Activated naive CD4-positive, alpha-beta T cell treated with anti-CD3 and anti-CD28 coated beads for 36 hours (primary cell): Measurements from ENCODE around the gene EEF2K. TPM values are rescaled to one million over a fixed set of nuclear protein-coding genes. Genes with fewer than 3 reads are reported as not detected.
"Not testable (repeated sequence)": the region's sequence is repeated elsewhere in the genome, so short reads cannot be mapped to it uniquely, and the experiment has no call there.

Experiments used
- CTCF ChIA-PET: fragments of 350-600 bp; sonication (Branson Sonifier 250); formaldehyde crosslinking; loops from one replicate; lab custom pipeline; 2021; ENCODE audit warnings: antibody characterized with exemption; lab: Charles Lee
- DNase-seq: peaks from one replicate; pipeline ENCODE4 v3.0.0-alpha.2; 2020
- H3K27ac Mint-ChIP-seq: one replicate; pipeline ENCODE4 v1.8.0; 2021; ENCODE audit warnings: mild to moderate bottlenecking, mixed read lengths
- H3K27me3 Mint-ChIP-seq: one replicate; pipeline ENCODE4 v1.8.0; 2021; ENCODE audit warnings: low read depth, mixed read lengths
- H3K36me3 Mint-ChIP-seq: one replicate; pipeline ENCODE4 v1.8.0; 2021; ENCODE audit warnings: low read depth, mixed read lengths
- H3K4me1 Mint-ChIP-seq: one replicate; pipeline ENCODE4 v1.8.0; 2021; ENCODE audit warnings: low read depth, mixed read lengths
- H3K4me3 Mint-ChIP-seq: one replicate; pipeline ENCODE4 v1.8.0; 2021; ENCODE audit warnings: mild to moderate bottlenecking, moderate library complexity, mixed read lengths
- H3K9me3 Mint-ChIP-seq: one replicate; pipeline ENCODE4 v1.8.0; 2021; ENCODE audit warnings: mixed read lengths
- intact Hi-C: fragments of 100-400 bp; cut with micrococcal nuclease; formaldehyde crosslinking; loops from one replicate; pipeline ENCODE4 v1.15.1; 2023
- total RNA-seq, 2 experiments: library from RNA; stranded (reverse); gene quantifications; one replicate each; pipeline ENCODE4 v1.2.3, GENCODE V29; 2021

EEF2K gene
- total RNA-seq: 1 to 10 TPM; 9.8 to 10.0 TPM

- CTCF ChIA-PET: interaction anchor here (0.8 to 4.1 kb wide), 8 partner anchors 10 to 94 kb away, joined by 3 to 27 read pairs (median 6); partner anchors contain the start of gene POLR3E
- peak; percentile 88 for DNase-seq
- Mint-ChIP-seq H3K27ac (peak within 1 kb of the TSS; percentile 88), H3K4me3 (peak within 1 kb of the TSS; percentile 94), H3K36me3 (peaks cover 4% of the 10 kb centered on the region), H3K4me1 (peaks cover 41% of the 10 kb centered on the region), H3K9me3 (peaks cover 4% of the 10 kb centered on the region), H3K27me3 (no peaks in the 10 kb centered on the region)
- intact Hi-C loops: loop anchor here (1.0 kb wide), 4 partner anchors 11 to 91 kb away; partner anchors contain the start of gene POLR3E
These were observed at the start of gene EEF2K for GRCh38 chr16:22206013-22206841. Gene EEF2K (plus strand): TSS chr16:22206278. CDS start chr16:22225730, 19,452 bp downstream.

DNA sequence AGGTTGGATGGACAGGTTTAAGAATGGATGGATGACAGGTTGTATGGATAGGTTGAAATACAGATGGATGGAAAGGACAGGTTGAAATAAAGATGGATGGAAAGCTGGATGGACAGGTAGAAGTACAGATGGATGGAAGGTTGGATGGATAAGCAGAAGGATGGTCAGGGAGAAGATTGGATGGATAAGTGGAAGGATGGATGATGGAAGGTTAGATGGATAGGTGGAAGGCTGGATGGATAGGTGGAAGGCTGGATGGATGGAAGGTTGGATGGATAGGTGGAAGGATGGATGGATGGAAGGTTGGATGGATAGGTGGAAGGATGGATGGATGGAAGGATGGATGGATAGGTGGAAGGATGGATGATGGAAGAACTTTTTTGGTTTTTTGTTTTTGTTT is 44.7 kb upstream of the EEF2K start:
- intact Hi-C loops: no loop called here
- no peaks in the 10 kb centered on the region for H3K9me3 Mint-ChIP-seq
- no peak overlapping the region for H3K27ac Mint-ChIP-seq
- no peak for DNase-seq
- peaks cover 4% of the 10 kb centered on the region for H3K4me1 Mint-ChIP-seq
- no peak overlapping the region for H3K4me3 Mint-ChIP-seq
- CTCF ChIA-PET: no interaction called here
- H3K36me3 Mint-ChIP-seq: no peaks in the 10 kb centered on the region
- H3K27me3 Mint-ChIP-seq: peaks cover 7% of the 10 kb centered on the region

DNA sequence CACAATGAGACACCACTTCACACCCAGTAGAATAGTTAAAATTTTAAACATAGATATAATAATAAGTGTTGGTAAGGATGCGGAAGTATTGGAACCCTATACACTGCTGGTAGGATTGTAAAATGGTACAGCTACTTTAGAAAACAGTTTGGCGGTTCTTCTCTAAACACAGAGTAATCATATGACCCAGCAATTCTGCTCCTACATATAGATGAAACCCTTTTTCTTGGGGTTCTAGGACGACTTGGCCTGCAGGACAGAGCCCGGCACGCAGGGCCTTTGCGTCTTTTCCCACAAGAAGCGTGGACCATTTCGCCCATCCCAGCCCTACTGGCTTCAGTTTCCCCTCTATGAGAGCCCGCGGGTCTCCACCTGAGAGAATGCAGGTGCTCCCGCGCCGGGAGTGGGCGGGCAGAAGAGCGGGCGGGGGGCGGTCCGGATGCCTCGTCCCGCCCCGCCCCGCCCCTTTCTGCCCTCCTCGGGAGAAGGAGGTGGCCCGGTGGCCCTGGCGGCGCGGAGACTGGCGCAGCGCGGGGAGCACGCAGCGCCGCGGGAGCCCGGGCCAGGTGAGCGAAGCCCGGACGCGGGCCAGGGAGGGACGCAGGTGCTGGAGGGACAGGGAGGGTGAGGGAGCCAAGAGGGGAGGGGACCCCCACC is 44.0 kb upstream of the EEF2K start, which contains the start of gene SDR42E2:
Gene SDR42E2 (plus strand): TSS at position 508 of the 657 bp plus-strand sequence. CDS start 3,077 bp downstream, outside the sequence.
- Mint-ChIP-seq H3K9me3 (no peaks in the 10 kb centered on the region), H3K27ac (no peak within 1 kb of the TSS), H3K36me3 (no peaks in the 10 kb centered on the region), H3K27me3 (peaks cover 7% of the 10 kb centered on the region), H3K4me1 (peaks cover 4% of the 10 kb centered on the region), H3K4me3 (no peak within 1 kb of the TSS)
- DNase-seq: peak; percentile 41
- intact Hi-C loops: no loop called here
- CTCF ChIA-PET: no interaction called here

GRCh38 chr16:22162656-22163009 is 43.4 kb upstream of the EEF2K start:
- Mint-ChIP-seq H3K4me1 (peaks cover 4% of the 10 kb centered on the region), H3K27ac (no peak overlapping the region), H3K9me3 (no peaks in the 10 kb centered on the region), H3K36me3 (no peaks in the 10 kb centered on the region), H3K27me3 (peaks cover 7% of the 10 kb centered on the region), H3K4me3 (no peak overlapping the region)
- DNase-seq: no peak
- intact Hi-C loops: no loop called here
- CTCF ChIA-PET: no interaction called here

- Mint-ChIP-seq H3K4me1 (peaks cover 4% of the 10 kb centered on the region), H3K27me3 (peaks cover 7% of the 10 kb centered on the region), H3K36me3 (no peaks in the 10 kb centered on the region), H3K4me3 (no peak overlapping the region), H3K9me3 (no peaks in the 10 kb centered on the region), H3K27ac (no peak overlapping the region)
- CTCF ChIA-PET: no interaction called here
- DNase-seq: no peak
- intact Hi-C loops: no loop called here
These were observed 42.3 kb upstream of the EEF2K start for GRCh38 chr16:22163806-22164205.

DNA sequence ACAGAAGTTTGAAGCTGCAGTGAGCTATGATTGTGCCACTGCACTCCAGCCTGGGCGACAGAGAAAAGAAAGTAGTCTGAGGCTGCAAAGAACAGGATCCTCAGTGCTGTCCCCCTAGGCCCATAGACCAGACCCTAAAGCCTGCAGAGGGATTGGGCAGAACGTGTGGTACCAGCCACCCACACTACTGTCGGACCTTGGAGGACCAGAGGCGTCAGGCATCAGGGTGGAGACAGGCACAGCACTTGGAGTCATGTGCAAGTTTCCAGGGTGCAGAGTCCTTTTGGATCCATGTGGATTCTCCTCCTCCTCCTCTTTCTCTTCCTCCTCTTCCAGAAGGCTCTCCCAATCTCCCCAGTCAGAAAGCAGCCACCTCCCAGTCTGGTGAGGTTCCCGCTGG is 41.6 kb upstream of the EEF2K start:
- Mint-ChIP-seq H3K27me3 (peaks cover 7% of the 10 kb centered on the region), H3K4me1 (peaks cover 4% of the 10 kb centered on the region), H3K27ac (no peak overlapping the region), H3K36me3 (no peaks in the 10 kb centered on the region), H3K4me3 (no peak overlapping the region), H3K9me3 (no peaks in the 10 kb centered on the region)
- CTCF ChIA-PET: interaction anchor here (1.3 kb wide), 1 partner anchor 66 kb away, joined by 3 read pairs; no protein-coding TSS in a partner anchor
- DNase-seq: no peak
- intact Hi-C loops: no loop called here

DNA sequence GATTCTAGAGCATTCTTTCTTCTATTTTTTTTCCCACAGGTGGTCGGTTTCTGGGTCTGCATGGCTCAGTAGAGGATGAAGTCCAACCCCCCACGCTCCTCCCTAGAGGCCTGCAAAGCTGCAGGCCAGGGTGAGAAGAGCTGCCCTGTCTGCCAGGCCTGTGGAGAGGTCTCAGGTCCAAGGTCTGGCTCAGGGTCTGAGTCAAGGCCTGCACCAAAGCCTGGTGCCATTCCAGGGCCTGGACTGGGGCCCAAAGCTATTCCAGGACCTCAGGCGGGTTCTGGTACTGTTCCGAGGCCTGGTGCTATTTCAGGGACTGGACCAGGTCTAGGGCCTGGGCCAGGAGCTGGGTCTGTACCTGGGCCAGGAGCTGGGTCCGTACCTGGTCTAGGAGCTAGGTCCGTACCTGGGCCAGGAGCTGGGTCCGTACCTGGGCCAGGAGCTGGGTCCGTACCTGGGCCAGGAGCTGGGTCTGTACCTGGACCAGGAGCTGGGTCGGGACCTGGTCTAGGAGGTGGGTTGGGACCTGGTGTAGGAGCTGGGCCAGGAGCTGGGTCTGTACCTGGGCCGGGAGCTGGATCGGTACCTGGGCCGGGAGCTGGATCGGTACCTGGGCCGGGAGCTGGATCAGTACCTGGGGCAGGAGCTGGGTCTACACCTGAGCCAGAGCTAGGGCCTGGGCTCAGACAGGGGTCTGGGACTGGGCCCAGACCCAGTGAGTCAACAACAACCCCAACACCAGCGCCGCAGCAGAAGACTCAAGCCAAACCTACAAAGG is 40.4 kb upstream of the EEF2K start:
- CTCF ChIA-PET: interaction anchor here (1.3 kb wide), 1 partner anchor 67 kb away, joined by 3 read pairs; no protein-coding TSS in a partner anchor
- Mint-ChIP-seq H3K27me3 (peaks cover 7% of the 10 kb centered on the region), H3K27ac (no peak overlapping the region), H3K4me1 (peaks cover 4% of the 10 kb centered on the region), H3K9me3 (no peaks in the 10 kb centered on the region), H3K36me3 (no peaks in the 10 kb centered on the region), H3K4me3 (no peak overlapping the region)
- no peak for DNase-seq
- intact Hi-C loops: no loop called here

DNA sequence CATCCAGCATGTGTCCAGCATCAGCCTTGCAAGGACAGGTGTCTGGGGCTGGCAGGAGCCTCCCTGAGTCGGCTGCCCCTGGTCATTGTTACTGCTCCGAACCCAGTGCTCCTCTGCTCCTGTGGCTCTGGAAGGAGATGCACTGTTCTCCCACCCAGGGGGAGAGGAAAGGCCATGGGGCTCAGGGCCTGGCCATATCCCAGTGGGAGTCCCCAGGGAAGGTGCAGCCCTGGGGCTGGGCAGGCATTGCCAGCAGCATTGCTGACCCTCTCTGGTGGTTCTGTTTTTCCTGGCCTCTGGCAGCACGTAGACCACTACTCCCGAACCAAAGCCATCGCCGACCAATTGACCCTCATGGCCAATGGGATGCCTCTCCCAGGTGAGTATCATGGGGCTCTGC is 34.1 kb upstream of the EEF2K start:
- no peak overlapping the region for H3K27ac Mint-ChIP-seq
- no peaks in the 10 kb centered on the region for H3K9me3 Mint-ChIP-seq
- no peaks in the 10 kb centered on the region for H3K4me1 Mint-ChIP-seq
- no peaks in the 10 kb centered on the region for H3K36me3 Mint-ChIP-seq
- intact Hi-C loops: no loop called here
- H3K27me3 Mint-ChIP-seq: no peaks in the 10 kb centered on the region
- CTCF ChIA-PET: no interaction called here
- no peak for DNase-seq
- H3K4me3 Mint-ChIP-seq: no peak overlapping the region

DNA sequence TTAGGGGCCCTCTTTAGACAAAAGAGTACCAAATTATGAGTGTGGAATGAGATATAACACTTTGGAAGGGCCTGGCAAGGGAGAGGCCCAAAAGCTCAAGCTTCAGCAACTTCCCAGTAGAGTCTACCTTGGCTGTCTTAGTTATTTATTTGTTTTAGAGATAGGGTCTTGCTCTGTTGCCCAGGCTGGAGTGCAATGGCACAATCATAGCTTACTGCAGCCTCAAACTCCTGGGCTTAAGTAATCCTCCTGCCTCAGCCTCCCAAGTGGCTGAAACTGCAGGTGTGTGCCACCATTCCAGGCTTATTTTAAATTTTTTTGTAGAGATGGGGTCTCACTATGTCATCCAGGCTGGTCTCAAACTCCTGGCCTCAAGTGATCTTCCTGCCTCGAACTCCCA is 33.4 kb upstream of the EEF2K start:
- DNase-seq, H3K36me3 Mint-ChIP-seq, H3K9me3 Mint-ChIP-seq, H3K4me3 Mint-ChIP-seq, H3K4me1 Mint-ChIP-seq, intact Hi-C loops, H3K27ac Mint-ChIP-seq, H3K27me3 Mint-ChIP-seq: not testable (repeated sequence)
- CTCF ChIA-PET: interaction anchor here (0.7 kb wide), 1 partner anchor 18 kb away, joined by 3 read pairs; no protein-coding TSS in a partner anchor

GRCh38 chr16:22174642-22175041 is 31.4 kb upstream of the EEF2K start:
- H3K27ac Mint-ChIP-seq: no peak overlapping the region
- no peak for DNase-seq
- H3K27me3 Mint-ChIP-seq: no peaks in the 10 kb centered on the region
- H3K4me1 Mint-ChIP-seq: no peaks in the 10 kb centered on the region
- CTCF ChIA-PET: interaction anchor here (0.6 to 0.9 kb wide), 4 partner anchors 26 to 174 kb away, joined by 3 to 6 read pairs (median 5); partner anchors contain the start of gene PDZD9
- H3K36me3 Mint-ChIP-seq: no peaks in the 10 kb centered on the region
- no peak overlapping the region for H3K4me3 Mint-ChIP-seq
- H3K9me3 Mint-ChIP-seq: no peaks in the 10 kb centered on the region
- intact Hi-C loops: no loop called here

DNA sequence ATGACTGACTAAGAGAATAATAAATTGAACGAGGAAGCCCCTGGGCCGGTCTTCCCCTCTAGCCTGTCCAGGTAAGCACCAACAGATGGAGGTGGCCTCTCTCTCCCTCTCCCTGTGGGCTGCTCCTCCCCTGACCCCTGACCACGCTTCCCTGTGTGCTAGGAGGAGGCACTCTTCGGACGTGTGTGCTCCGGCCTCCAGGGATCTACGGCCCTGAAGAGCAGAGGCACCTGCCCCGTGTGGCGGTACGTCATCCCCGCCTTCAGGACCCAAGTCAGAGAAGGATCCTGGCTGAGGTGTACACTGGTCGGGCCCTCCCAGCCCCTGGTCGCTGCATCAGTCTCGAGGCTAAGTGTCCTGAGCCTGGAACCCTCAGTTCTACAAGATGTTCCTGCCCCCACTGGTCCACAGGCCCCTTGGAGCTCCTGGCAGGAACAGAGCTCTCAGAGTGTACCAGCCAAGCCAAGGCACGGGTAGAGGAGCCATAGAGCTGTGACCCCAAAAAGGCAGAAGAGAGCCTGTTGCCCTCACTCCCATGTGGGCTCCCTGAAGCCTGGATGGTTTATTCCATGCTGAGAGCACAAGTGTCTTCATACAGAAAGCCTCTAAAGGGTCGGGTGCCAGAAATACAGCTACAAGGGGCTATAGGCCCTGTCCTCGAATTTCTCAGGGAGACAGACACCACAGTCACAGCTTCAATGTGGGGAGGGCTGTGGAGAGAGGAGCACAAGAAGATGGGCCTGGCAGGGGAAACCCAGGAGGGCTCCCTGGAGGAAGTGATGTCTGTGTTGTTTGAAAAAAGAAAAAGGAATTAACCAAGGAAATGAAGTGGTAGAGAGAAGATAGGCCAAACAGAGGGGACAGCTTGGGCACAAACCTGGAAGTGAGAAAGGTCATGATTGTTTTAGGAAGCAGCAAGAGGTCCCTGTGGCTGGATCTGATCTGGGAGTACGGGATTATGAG is 27.8 kb upstream of the EEF2K start:
- no peak for DNase-seq
- H3K27me3 Mint-ChIP-seq: no peaks in the 10 kb centered on the region
- H3K4me3 Mint-ChIP-seq: no peak overlapping the region
- no peaks in the 10 kb centered on the region for H3K36me3 Mint-ChIP-seq
- intact Hi-C loops: no loop called here
- H3K27ac Mint-ChIP-seq: no peak overlapping the region
- no peaks in the 10 kb centered on the region for H3K9me3 Mint-ChIP-seq
- CTCF ChIA-PET: interaction anchor here (1.5 kb wide), 1 partner anchor 10 kb away, joined by 7 read pairs; no protein-coding TSS in a partner anchor
- no peaks in the 10 kb centered on the region for H3K4me1 Mint-ChIP-seq
